GM19328 (cell line): ENCODE results near the gene CMSS1.

Experiments
- ATAC-seq: cut with Tn5 transposase; IDR thresholded peaks from one replicate; pipeline ENCODE4 v1.9.1; 2021; ENCODE audit warnings: mild to moderate bottlenecking, moderate library complexity; ENCODE audit not compliant: unreplicated experiment

Gene CMSS1

GRCh38 chr3:100010087-100010417 is 192.4 kb downstream of the CMSS1 start:
- no peak for ATAC-seq

- no peak for ATAC-seq
Observed at GRCh38 chr3:100018806-100019205, 201.1 kb downstream of the CMSS1 start.

- no peak for ATAC-seq
Observed at GRCh38 chr3:100019719-100020118, 202.1 kb downstream of the CMSS1 start.

- ATAC-seq = no peak
Observed at GRCh38 chr3:100020876-100021644, 203.4 kb downstream of the CMSS1 start.

GRCh38 chr3:100022506-100022905 is 204.8 kb downstream of the CMSS1 start:
- ATAC-seq = no peak

GRCh38 chr3:100023150-100023549 is 205.5 kb downstream of the CMSS1 start:
- ATAC-seq = no peak

- no peak for ATAC-seq
Observed at GRCh38 chr3:100023595-100023994, 205.9 kb downstream of the CMSS1 start.

GRCh38 chr3:100024520-100025303 is 207.1 kb downstream of the CMSS1 start:
- ATAC-seq = no peak

- no peak for ATAC-seq
Observed at GRCh38 chr3:100027321-100027720, 209.7 kb downstream of the CMSS1 start.

- ATAC-seq = no peak
Observed at GRCh38 chr3:100029052-100029451, 211.4 kb downstream of the CMSS1 start.

GRCh38 chr3:100029689-100030088 is 212.0 kb downstream of the CMSS1 start:
- ATAC-seq = no peak

- no peak for ATAC-seq
Observed at GRCh38 chr3:100030346-100030745, 212.7 kb downstream of the CMSS1 start.

- ATAC-seq = no peak
Observed at GRCh38 chr3:100030914-100031425, 213.3 kb downstream of the CMSS1 start.

GRCh38 chr3:100032243-100032642 is 214.6 kb downstream of the CMSS1 start:
- ATAC-seq = no peak

GRCh38 chr3:100033184-100033583 is 215.5 kb downstream of the CMSS1 start:
- ATAC-seq = no peak

GRCh38 chr3:100033903-100034471 is 216.3 kb downstream of the CMSS1 start:
- ATAC-seq = no peak

GRCh38 chr3:100039075-100039474 is 221.4 kb downstream of the CMSS1 start:
- ATAC-seq = no peak

GRCh38 chr3:100040451-100041225 is 223.0 kb downstream of the CMSS1 start:
- no peak for ATAC-seq

- ATAC-seq = no peak
Observed at GRCh38 chr3:100041328-100041749, 223.7 kb downstream of the CMSS1 start.

- ATAC-seq = no peak
Observed at GRCh38 chr3:100042166-100042981, 224.7 kb downstream of the CMSS1 start.
